ENCODE data around the gene HOXB2.

HOXB2 gene

GRCh38 chr17:48549914-48550501 lies 5.1 kb upstream of the HOXB2 start:
- TF ChIP-seq FOXP2 (optimal IDR thresholded peaks at IDR 0.05; ENCODE audit: control extremely low read depth, extremely low read length, insufficient read depth) (no peak), EZH2 (IDR thresholded peaks at IDR 0.05) (no peak), POLR2AphosphoS5 (IDR thresholded peaks at IDR 0.05; ENCODE audit: borderline replicate concordance, low read depth, low read length) (no peak)
- no peak overlapping the region for H3K27ac ChIP-seq
- no peak overlapping the region for H3K9ac ChIP-seq (ENCODE audit: insufficient read length)
- no peak overlapping the region for H3K4me3 ChIP-seq
- DNase-seq (ENCODE audit: low read depth, low spot score), result no peak
- H3K9me3 ChIP-seq (ENCODE audit: low read depth, low read length), result no peaks in the 10 kb centered on the region
- peaks cover 17% of the 10 kb centered on the region; the same call in 1 of the 2 replicates for H3K36me3 ChIP-seq (ENCODE audit: insufficient read depth, low read length)

- Histone ChIP-seq H3K4me3 (no peak overlapping the region), H3K9ac (ENCODE audit: insufficient read length) (no peak overlapping the region), H3K9me3 (ENCODE audit: low read depth, low read length) (no peaks in the 10 kb centered on the region), H3K36me3 (ENCODE audit: insufficient read depth, low read length) (peaks cover 17% of the 10 kb centered on the region; the same call in 1 of the 2 replicates), H3K27ac (no peak overlapping the region)
- TF ChIP-seq EZH2 (IDR thresholded peaks at IDR 0.05), result no peak
- TF ChIP-seq FOXP2 (optimal IDR thresholded peaks at IDR 0.05; ENCODE audit: control extremely low read depth, extremely low read length, insufficient read depth), result no peak
- DNase-seq (ENCODE audit: low read depth, low spot score), result no peak
Observed at GRCh38 chr17:48549281-48549630, 4.3 kb upstream of the HOXB2 start.

GRCh38 chr17:48548523-48549280 lies 3.8 kb upstream of the HOXB2 start:
- TF ChIP-seq EZH2 (IDR thresholded peaks at IDR 0.05), result no peak
- no peak for TF ChIP-seq FOXP2 (optimal IDR thresholded peaks at IDR 0.05; ENCODE audit: control extremely low read depth, extremely low read length, insufficient read depth)
- no peak for TF ChIP-seq POLR2AphosphoS5 (IDR thresholded peaks at IDR 0.05; ENCODE audit: borderline replicate concordance, low read depth, low read length)
- DNase-seq (ENCODE audit: low read depth, low spot score), result no peak
- Histone ChIP-seq H3K27ac (peak overlapping the region; percentile 95), H3K36me3 (ENCODE audit: insufficient read depth, low read length) (peaks cover 17% of the 10 kb centered on the region; the same call in 1 of the 2 replicates), H3K9me3 (ENCODE audit: low read depth, low read length) (no peaks in the 10 kb centered on the region), H3K9ac (ENCODE audit: insufficient read length) (no peak overlapping the region), H3K4me3 (no peak overlapping the region)

GRCh38 chr17:48547808-48548522 lies 3.1 kb upstream of the HOXB2 start:
- peak overlapping the region; percentile 30 for H3K9ac ChIP-seq (ENCODE audit: insufficient read length)
- peak overlapping the region; percentile 71 for H3K4me3 ChIP-seq
- peaks cover 17% of the 10 kb centered on the region; the same call in 1 of the 2 replicates for H3K36me3 ChIP-seq (ENCODE audit: insufficient read depth, low read length)
- H3K27ac ChIP-seq, result peak overlapping the region; percentile 95
- no peak for DNase-seq (ENCODE audit: low read depth, low spot score)
- no peaks in the 10 kb centered on the region for H3K9me3 ChIP-seq (ENCODE audit: low read depth, low read length)
- TF ChIP-seq POLR2AphosphoS5 (IDR thresholded peaks at IDR 0.05; ENCODE audit: borderline replicate concordance, low read depth, low read length) (no peak), FOXP2 (optimal IDR thresholded peaks at IDR 0.05; ENCODE audit: control extremely low read depth, extremely low read length, insufficient read depth) (no peak), EZH2 (IDR thresholded peaks at IDR 0.05) (no peak)

- TF ChIP-seq EZH2 (IDR thresholded peaks at IDR 0.05), result no peak
- TF ChIP-seq POLR2AphosphoS5 (IDR thresholded peaks at IDR 0.05; ENCODE audit: borderline replicate concordance, low read depth, low read length), result peak; percentile 46; the same call in 1 of the 2 replicates
- DNase-seq (ENCODE audit: low read depth, low spot score), result peak; percentile 34
- Histone ChIP-seq H3K27ac (peak overlapping the region; percentile 95), H3K4me3 (peak overlapping the region; percentile 71), H3K9me3 (ENCODE audit: low read depth, low read length) (no peaks in the 10 kb centered on the region), H3K9ac (ENCODE audit: insufficient read length) (peak overlapping the region; percentile 30), H3K36me3 (ENCODE audit: insufficient read depth, low read length) (peaks cover 17% of the 10 kb centered on the region; the same call in 1 of the 2 replicates)
Observed at GRCh38 chr17:48546924-48547807, 2.3 kb upstream of the HOXB2 start.

GRCh38 chr17:48546137-48546923 lies 1.4 kb upstream of the HOXB2 start:
- TF ChIP-seq FOXP2 (optimal IDR thresholded peaks at IDR 0.05; ENCODE audit: control extremely low read depth, extremely low read length, insufficient read depth) (no peak), EZH2 (IDR thresholded peaks at IDR 0.05) (no peak), POLR2AphosphoS5 (IDR thresholded peaks at IDR 0.05; ENCODE audit: borderline replicate concordance, low read depth, low read length) (no peak)
- peak overlapping the region; percentile 95 for H3K27ac ChIP-seq
- H3K9me3 ChIP-seq (ENCODE audit: low read depth, low read length), result no peaks in the 10 kb centered on the region
- H3K36me3 ChIP-seq (ENCODE audit: insufficient read depth, low read length), result peaks cover 10% of the 10 kb centered on the region; the same call in 1 of the 2 replicates
- H3K4me3 ChIP-seq, result peak overlapping the region; percentile 71
- DNase-seq (ENCODE audit: low read depth, low spot score), result no peak
- H3K9ac ChIP-seq (ENCODE audit: insufficient read length), result no peak overlapping the region

GRCh38 chr17:48545539-48545938 lies 630 bp upstream of the HOXB2 start:
- no peak overlapping the region for H3K9ac ChIP-seq (ENCODE audit: insufficient read length)
- H3K27ac ChIP-seq, result no peak overlapping the region
- H3K36me3 ChIP-seq (ENCODE audit: insufficient read depth, low read length), result peaks cover 9% of the 10 kb centered on the region; the same call in 1 of the 2 replicates
- no peak for DNase-seq (ENCODE audit: low read depth, low spot score)
- H3K9me3 ChIP-seq (ENCODE audit: low read depth, low read length), result no peaks in the 10 kb centered on the region
- TF ChIP-seq FOXP2 (optimal IDR thresholded peaks at IDR 0.05; ENCODE audit: control extremely low read depth, extremely low read length, insufficient read depth) (no peak), EZH2 (IDR thresholded peaks at IDR 0.05) (no peak), POLR2AphosphoS5 (IDR thresholded peaks at IDR 0.05; ENCODE audit: borderline replicate concordance, low read depth, low read length) (no peak)
- H3K4me3 ChIP-seq, result no peak overlapping the region
